ENCODE measurements around the gene TUFT1.

Gene TUFT1

DNA sequence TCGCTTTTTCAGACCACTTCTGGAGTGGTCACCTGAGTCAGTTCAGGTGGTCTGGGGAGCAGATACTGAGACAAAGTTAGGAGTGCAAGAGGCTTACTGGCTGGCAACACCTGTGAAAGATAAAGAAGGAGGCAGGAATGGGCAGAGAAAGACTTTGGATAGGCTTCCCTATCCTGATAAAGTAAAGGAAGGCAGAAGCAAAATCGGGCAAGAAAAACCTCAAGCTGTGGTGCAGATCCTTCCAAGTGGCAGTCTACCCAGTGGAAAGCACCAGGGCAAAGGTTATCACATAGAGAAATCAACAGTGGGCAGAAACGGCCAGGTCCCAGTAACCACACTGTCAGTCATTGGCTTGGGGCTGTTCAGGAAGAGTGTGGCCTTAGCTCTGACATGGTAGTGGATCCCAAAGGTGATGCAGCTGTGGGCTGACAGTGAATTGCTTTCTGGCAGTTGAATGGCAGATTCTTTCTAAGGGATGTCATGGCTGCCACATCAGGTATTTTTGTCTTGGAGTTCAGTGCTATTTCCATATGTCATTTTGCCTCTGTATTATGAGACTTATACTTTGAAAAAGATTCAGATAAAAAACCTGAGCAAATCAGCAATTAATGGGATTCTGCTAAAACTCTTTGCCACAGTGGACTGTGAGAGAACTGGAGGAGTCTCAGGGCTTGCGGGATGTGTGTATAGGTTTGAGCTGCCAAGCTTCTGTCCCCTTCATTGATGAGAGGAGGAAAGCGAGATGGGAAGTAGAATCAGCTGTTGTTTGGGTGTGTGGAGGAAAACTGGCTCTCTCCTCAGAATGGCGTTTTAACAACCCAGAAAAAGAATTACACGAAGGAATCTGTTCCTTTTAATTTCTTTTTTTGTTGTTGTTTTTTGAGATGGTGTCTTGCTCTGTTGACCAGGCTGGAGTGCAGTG, 37.0 kb upstream of the TUFT1 start:
- H3K4me3 ChIP-seq (replicated peaks; ENCODE audit: low read depth, low read length), result no peak overlapping the region
- no peaks in the 10 kb centered on the region for H3K36me3 ChIP-seq (ENCODE audit: control insufficient read depth, insufficient read depth, low read length)
- H3K27me3 ChIP-seq (replicated peaks; ENCODE audit: control insufficient read depth, insufficient read depth, low read length), result no peaks in the 10 kb centered on the region; the same call in 1 of the 2 replicates
- DNase-seq (ENCODE audit: extremely low read depth, insufficient read length), result no peak
- TF ChIP-seq, protein P1, sequence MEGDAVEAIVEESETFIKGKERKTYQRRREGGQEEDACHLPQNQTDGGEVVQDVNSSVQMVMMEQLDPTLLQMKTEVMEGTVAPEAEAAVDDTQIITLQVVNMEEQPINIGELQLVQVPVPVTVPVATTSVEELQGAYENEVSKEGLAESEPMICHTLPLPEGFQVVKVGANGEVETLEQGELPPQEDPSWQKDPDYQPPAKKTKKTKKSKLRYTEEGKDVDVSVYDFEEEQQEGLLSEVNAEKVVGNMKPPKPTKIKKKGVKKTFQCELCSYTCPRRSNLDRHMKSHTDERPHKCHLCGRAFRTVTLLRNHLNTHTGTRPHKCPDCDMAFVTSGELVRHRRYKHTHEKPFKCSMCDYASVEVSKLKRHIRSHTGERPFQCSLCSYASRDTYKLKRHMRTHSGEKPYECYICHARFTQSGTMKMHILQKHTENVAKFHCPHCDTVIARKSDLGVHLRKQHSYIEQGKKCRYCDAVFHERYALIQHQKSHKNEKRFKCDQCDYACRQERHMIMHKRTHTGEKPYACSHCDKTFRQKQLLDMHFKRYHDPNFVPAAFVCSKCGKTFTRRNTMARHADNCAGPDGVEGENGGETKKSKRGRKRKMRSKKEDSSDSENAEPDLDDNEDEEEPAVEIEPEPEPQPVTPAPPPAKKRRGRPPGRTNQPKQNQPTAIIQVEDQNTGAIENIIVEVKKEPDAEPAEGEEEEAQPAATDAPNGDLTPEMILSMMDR (IDR thresholded peaks at IDR 0.05; ENCODE audit: insufficient read depth, low read length, poor library complexity, severe bottlenecking), result no peak

DNA sequence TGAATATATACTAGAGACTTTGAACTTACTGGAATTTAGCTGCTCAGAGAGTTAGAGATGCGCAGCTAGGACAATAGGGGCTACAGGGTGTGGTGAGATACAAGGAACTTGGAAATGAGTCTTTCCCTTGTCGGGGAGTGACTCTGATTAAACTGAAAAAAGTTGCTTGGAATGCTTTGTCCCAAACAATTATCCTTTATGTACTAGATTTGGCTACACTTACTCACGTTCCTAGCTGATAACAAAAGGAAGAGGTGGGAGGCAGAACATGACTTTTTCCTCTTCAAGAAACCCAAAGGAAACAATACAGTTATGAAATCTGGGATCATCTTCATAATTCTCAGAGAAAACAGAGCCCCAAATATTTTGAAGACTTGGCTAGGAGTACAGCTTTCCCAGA, 35.9 kb upstream of the TUFT1 start:
- H3K36me3 ChIP-seq (ENCODE audit: control insufficient read depth, insufficient read depth, low read length), result no peaks in the 10 kb centered on the region
- TF ChIP-seq, protein P1 (IDR thresholded peaks at IDR 0.05; ENCODE audit: insufficient read depth, low read length, poor library complexity, severe bottlenecking), result no peak
- no peaks in the 10 kb centered on the region; the same call in 1 of the 2 replicates for H3K27me3 ChIP-seq (replicated peaks; ENCODE audit: control insufficient read depth, insufficient read depth, low read length)
- H3K4me3 ChIP-seq (replicated peaks; ENCODE audit: low read depth, low read length), result no peak overlapping the region
- DNase-seq (ENCODE audit: extremely low read depth, insufficient read length), result no peak

DNA sequence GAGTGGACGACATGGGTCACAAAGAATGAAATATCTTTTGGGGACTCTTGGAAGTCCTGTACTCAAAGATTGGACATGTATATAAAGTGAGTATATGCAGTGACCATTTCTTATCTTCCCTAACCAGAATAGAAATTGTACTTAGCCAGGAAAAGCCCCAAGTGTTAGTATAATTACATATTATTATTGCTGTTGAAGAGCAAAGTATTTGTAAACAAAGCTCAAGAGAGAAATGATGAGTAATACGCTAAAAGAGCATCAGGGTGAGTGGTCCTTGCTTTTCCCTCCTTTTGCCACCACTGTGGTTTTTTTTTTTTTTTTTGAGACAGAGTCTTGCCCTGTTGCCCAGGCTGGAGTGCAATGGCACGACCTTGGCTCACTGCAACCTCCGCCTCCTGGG, 35.4 kb upstream of the TUFT1 start:
- Histone ChIP-seq H3K36me3 (ENCODE audit: control insufficient read depth, insufficient read depth, low read length) (no peaks in the 10 kb centered on the region), H3K27me3 (replicated peaks; ENCODE audit: control insufficient read depth, insufficient read depth, low read length) (no peaks in the 10 kb centered on the region; the same call in 1 of the 2 replicates), H3K4me3 (replicated peaks; ENCODE audit: low read depth, low read length) (no peak overlapping the region)
- no peak for DNase-seq (ENCODE audit: extremely low read depth, insufficient read length)
- TF ChIP-seq, protein P1 (IDR thresholded peaks at IDR 0.05; ENCODE audit: insufficient read depth, low read length, poor library complexity, severe bottlenecking), result no peak

DNA sequence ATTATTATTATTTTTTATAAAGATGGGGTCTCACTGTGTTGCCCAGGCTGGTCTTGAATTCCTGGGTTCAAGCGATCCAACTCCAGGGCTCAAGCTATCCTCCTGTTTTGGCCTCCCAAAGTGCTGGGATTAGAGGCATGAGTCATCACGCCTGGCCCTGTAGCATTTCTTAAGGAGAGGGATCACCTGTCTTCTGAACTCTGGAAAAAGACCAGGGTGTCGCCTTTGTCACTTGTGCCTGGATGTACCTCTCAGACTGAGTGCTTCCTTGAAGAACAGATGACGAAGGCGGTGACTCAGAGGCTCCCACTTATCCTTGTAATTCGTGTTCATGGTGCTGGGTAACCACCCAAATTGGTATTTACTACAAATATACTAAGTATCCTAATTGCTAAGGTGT, 31.3 kb upstream of the TUFT1 start:
- H3K4me3 ChIP-seq (replicated peaks; ENCODE audit: low read depth, low read length), result no peak overlapping the region
- DNase-seq (ENCODE audit: extremely low read depth, insufficient read length), result no peak
- no peaks in the 10 kb centered on the region for H3K27me3 ChIP-seq (replicated peaks; ENCODE audit: control insufficient read depth, insufficient read depth, low read length)
- no peaks in the 10 kb centered on the region for H3K36me3 ChIP-seq (ENCODE audit: control insufficient read depth, insufficient read depth, low read length)
- TF ChIP-seq, protein P1 (IDR thresholded peaks at IDR 0.05; ENCODE audit: insufficient read depth, low read length, poor library complexity, severe bottlenecking), result no peak

DNA sequence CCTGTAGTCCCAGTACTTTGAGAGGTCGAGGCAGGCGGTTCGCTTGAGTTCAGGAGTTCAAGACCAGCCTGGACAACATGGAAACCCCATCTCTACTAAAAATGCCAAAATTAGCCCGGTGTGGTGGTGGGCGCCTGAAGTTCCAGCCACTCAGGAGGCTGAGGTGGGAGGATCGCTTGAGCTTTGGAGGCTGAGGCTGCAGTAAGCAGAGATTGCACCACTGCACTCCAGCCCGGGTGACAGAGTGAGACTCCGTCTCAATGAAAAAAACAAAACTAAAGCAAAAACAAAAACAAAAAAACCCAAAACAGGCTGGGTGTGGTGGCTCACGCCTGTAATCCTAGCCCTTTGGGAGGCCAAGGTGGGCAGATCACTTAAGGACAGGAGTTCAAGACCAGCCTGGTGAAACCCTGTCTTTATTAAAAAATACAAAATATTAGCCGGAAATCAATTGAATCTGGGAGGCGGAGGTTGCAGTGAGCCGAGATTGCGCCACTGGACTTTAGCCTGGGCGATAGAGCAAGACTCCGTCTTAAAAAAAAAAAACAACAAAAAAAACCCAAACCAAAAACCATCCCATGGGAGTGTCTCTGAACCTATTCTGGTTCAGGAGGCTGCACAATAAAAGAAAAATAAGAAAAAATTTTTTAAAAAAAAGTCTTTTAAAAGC, 30.6 kb upstream of the TUFT1 start:
- no peak overlapping the region for H3K4me3 ChIP-seq (replicated peaks; ENCODE audit: low read depth, low read length)
- no peaks in the 10 kb centered on the region for H3K27me3 ChIP-seq (replicated peaks; ENCODE audit: control insufficient read depth, insufficient read depth, low read length)
- no peaks in the 10 kb centered on the region for H3K36me3 ChIP-seq (ENCODE audit: control insufficient read depth, insufficient read depth, low read length)
- no peak for DNase-seq (ENCODE audit: extremely low read depth, insufficient read length)
- TF ChIP-seq, protein P1 (IDR thresholded peaks at IDR 0.05; ENCODE audit: insufficient read depth, low read length, poor library complexity, severe bottlenecking), result no peak
